Measurements from ENCODE around the gene SHROOM2. TPM values are rescaled to one million over a fixed set of nuclear protein-coding genes. Genes with fewer than 3 reads are reported as not detected.

The SHROOM2 gene
- total RNA-seq, 1 experiment from 2014 or later: 13.9 TPM

DNA sequence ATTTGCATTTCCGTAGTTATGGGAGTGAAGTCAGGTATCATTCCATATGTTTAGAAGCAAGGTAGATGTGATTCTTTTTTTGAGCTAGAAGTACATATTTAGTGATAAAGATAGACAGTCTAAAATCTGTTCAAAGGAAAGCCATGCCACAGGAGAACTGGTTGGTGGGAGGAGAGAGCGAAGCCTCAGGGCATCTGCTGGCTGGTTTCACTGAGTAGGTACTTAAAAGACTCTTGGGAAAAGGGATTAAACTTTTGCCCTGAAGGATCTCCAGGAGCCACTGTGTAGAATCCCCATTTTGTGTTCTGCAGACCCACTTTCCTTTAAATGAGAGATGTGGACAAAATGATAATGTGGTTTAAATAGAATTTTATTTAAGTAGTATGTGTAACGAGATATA lies 89.6 kb downstream of the SHROOM2 start:
- H3K27me3 Mint-ChIP-seq (ENCODE audit: low read depth): no peaks in the 10 kb centered on the region; the same call in none of the 2 replicates
- no peak overlapping the region for H3K27ac Mint-ChIP-seq
- peaks cover 19 to 33% of the 10 kb centered on the region in 2 experiments for H3K9me3 Mint-ChIP-seq

More for the DNA sequence above, 89.6 kb downstream of the SHROOM2 start:
- Histone ChIP-seq H3K9me3 (ENCODE audit: control insufficient read depth, low read depth, low read length) (no peaks in the 10 kb centered on the region), H2BK12ac (ENCODE audit: insufficient read length, low read depth, low read length) (no peak overlapping the region), H4K20me1 (ENCODE audit: control insufficient read depth, insufficient read depth, insufficient read length) (no peaks in the 10 kb centered on the region), H3K4me2 (ENCODE audit: insufficient read depth, insufficient read length, low read length) (no peak overlapping the region), H3K27ac (ENCODE audit: insufficient read length, low read depth, low read length) (no peak overlapping the region), H2BK5ac (ENCODE audit: insufficient read length, low read length) (no peak overlapping the region), H3K14ac (ENCODE audit: insufficient read depth, low read length) (no peak overlapping the region), H2AK5ac (ENCODE audit: insufficient read length, low read length) (no peak overlapping the region), H2BK20ac (ENCODE audit: low read depth, low read length, poor library complexity, severe bottlenecking) (no peak overlapping the region), H2AFZ (ENCODE audit: low read length) (no peak overlapping the region), H3K23ac (ENCODE audit: insufficient read length, low read depth, low read length) (no peak overlapping the region), H4K91ac (ENCODE audit: insufficient read length, low read depth, low read length) (no peak overlapping the region), H3K4ac (ENCODE audit: low read depth, low read length) (no peak overlapping the region), H3K9ac (ENCODE audit: extremely low read depth, insufficient read length, low read length) (no peak overlapping the region), H3K79me2 (ENCODE audit: insufficient read depth, low read length) (no peaks in the 10 kb centered on the region; the same call in 1 of the 2 replicates), H2BK15ac (ENCODE audit: low read depth, low read length) (no peak overlapping the region), H3K18ac (ENCODE audit: insufficient read length, low read depth, low read length) (no peak overlapping the region), H3K79me1 (ENCODE audit: insufficient read depth, low read depth, low read length, poor library complexity, severe bottlenecking) (no peaks in the 10 kb centered on the region), H4K5ac (ENCODE audit: insufficient read length, low read depth, low read length) (no peak overlapping the region), H4K8ac (replicated peaks; ENCODE audit: insufficient read length, low read depth, low read length) (no peak overlapping the region), H3K27me3 (ENCODE audit: insufficient read depth, low read length) (no peaks in the 10 kb centered on the region), H3K56ac (ENCODE audit: insufficient read length, low read depth, low read length) (no peak overlapping the region), H3T11ph (ENCODE audit: low read length) (no peak overlapping the region), H2BK120ac (ENCODE audit: low read depth, low read length, poor library complexity, severe bottlenecking) (no peak overlapping the region), H3K23me2 (ENCODE audit: insufficient read length, low read depth, low read length, poor library complexity, severe bottlenecking) (no peaks in the 10 kb centered on the region), H3K4me1 (ENCODE audit: insufficient read depth, low read length) (no peaks in the 10 kb centered on the region)
- Mint-ChIP-seq H3K36me3 (ENCODE audit: insufficient read depth in 1 of 3, low read depth in 3 of 3) (peaks cover 10 to 16% (median 13%) of the 10 kb centered on the region in 3 experiments), H3K4me1 (peaks cover 17 to 29% of the 10 kb centered on the region in 2 experiments), H3K4me3 (no peak overlapping the region)
- no CpG with 5 or more reads among the region's 3 CpGs for WGBS (ENCODE audit: extremely low coverage, insufficient read length, low lambda C conversion rate)
- TF ChIP-seq, protein P1, sequence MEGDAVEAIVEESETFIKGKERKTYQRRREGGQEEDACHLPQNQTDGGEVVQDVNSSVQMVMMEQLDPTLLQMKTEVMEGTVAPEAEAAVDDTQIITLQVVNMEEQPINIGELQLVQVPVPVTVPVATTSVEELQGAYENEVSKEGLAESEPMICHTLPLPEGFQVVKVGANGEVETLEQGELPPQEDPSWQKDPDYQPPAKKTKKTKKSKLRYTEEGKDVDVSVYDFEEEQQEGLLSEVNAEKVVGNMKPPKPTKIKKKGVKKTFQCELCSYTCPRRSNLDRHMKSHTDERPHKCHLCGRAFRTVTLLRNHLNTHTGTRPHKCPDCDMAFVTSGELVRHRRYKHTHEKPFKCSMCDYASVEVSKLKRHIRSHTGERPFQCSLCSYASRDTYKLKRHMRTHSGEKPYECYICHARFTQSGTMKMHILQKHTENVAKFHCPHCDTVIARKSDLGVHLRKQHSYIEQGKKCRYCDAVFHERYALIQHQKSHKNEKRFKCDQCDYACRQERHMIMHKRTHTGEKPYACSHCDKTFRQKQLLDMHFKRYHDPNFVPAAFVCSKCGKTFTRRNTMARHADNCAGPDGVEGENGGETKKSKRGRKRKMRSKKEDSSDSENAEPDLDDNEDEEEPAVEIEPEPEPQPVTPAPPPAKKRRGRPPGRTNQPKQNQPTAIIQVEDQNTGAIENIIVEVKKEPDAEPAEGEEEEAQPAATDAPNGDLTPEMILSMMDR (conservative IDR thresholded peaks at IDR 0.05): no peak
- no peak for DNase-seq
